BLaER1 (cell line): Measurements from ENCODE around the gene USP35.

Source experiments
- H3K27ac ChIP-seq: shearing (Covaris generic); formaldehyde crosslinking; 2 replicates; pipeline ENCODE4 v1.8.1; 2022
- H3K27me3 ChIP-seq: shearing (Covaris generic); formaldehyde crosslinking; 2 replicates; pipeline ENCODE4 v1.8.1; 2022
- H3K36me3 ChIP-seq: shearing (Covaris generic); formaldehyde crosslinking; 2 replicates; pipeline ENCODE4 v1.8.1; 2022
- H3K4me1 ChIP-seq: shearing (Covaris generic); formaldehyde crosslinking; 2 replicates; pipeline ENCODE4 v1.8.1; 2022
- H3K4me2 ChIP-seq: shearing (Covaris generic); formaldehyde crosslinking; 2 replicates; pipeline ENCODE4 v1.8.1; 2022
- H3K4me3 ChIP-seq: shearing (Covaris generic); formaldehyde crosslinking; 2 replicates; pipeline ENCODE4 v1.8.1; 2022
- H3K9ac ChIP-seq: shearing (Covaris generic); formaldehyde crosslinking; 2 replicates; pipeline ENCODE4 v1.8.1; 2022
- H3K9me3 ChIP-seq: shearing (Covaris generic); formaldehyde crosslinking; 2 replicates; pipeline ENCODE4 v1.8.1; 2022
- H4K20me1 ChIP-seq: shearing (Covaris generic); formaldehyde crosslinking; 2 replicates; pipeline ENCODE4 v1.8.1; 2022
- Cebpa-rat ChIP-seq: shearing (Covaris generic); IDR thresholded peaks from 2 replicates; pipeline ENCODE4 v1.8.1; 2022

Gene USP35

GRCh38 chr11:78213526-78214330 lies 25.0 kb downstream of the USP35 start:
- peaks cover 24% of the 10 kb centered on the region for H4K20me1 ChIP-seq
- TF ChIP-seq Cebpa-rat, result no peak
- peaks cover 51% of the 10 kb centered on the region for H3K4me1 ChIP-seq

GRCh38 chr11:78214331-78215194 lies 25.8 kb downstream of the USP35 start:
- Histone ChIP-seq H3K4me3 (no peak overlapping the region), H3K4me1 (peaks cover 51% of the 10 kb centered on the region), H3K27ac (no peak overlapping the region), H3K9ac (no peak overlapping the region), H3K4me2 (peak overlapping the region; percentile 47), H3K36me3 (peaks cover 85% of the 10 kb centered on the region), H3K9me3 (no peaks in the 10 kb centered on the region), H3K27me3 (no peaks in the 10 kb centered on the region), H4K20me1 (peaks cover 24% of the 10 kb centered on the region)
- TF ChIP-seq Cebpa-rat, result no peak

More at GRCh38 chr11:78213526-78214330, 25.0 kb downstream of the USP35 start:
- H3K27ac ChIP-seq, result no peak overlapping the region
- H3K4me2 ChIP-seq, result peak overlapping the region; percentile 30
- peaks cover 77% of the 10 kb centered on the region for H3K36me3 ChIP-seq
- H3K9ac ChIP-seq, result no peak overlapping the region
- no peaks in the 10 kb centered on the region for H3K9me3 ChIP-seq
- H3K4me3 ChIP-seq, result no peak overlapping the region
- no peaks in the 10 kb centered on the region for H3K27me3 ChIP-seq

- no peak overlapping the region for H3K9ac ChIP-seq
- H3K9me3 ChIP-seq, result no peaks in the 10 kb centered on the region
- no peak for TF ChIP-seq Cebpa-rat
- H3K36me3 ChIP-seq, result peaks cover 89% of the 10 kb centered on the region
- H3K4me3 ChIP-seq, result no peak overlapping the region
- no peak overlapping the region for H3K27ac ChIP-seq
- H4K20me1 ChIP-seq, result peaks cover 27% of the 10 kb centered on the region
- H3K4me1 ChIP-seq, result peaks cover 40% of the 10 kb centered on the region
- no peaks in the 10 kb centered on the region for H3K27me3 ChIP-seq
- peak overlapping the region; percentile 40 for H3K4me2 ChIP-seq
Observed at GRCh38 chr11:78216021-78216420, 27.3 kb downstream of the USP35 start.

GRCh38 chr11:78216571-78217287 lies 28.0 kb downstream of the USP35 start:
- Histone ChIP-seq H3K4me2 (peak overlapping the region; percentile 40; the same call in 1 of the 2 replicates), H3K4me3 (no peak overlapping the region), H3K36me3 (peaks cover 96% of the 10 kb centered on the region), H4K20me1 (peaks cover 34% of the 10 kb centered on the region), H3K9me3 (no peaks in the 10 kb centered on the region), H3K27ac (no peak overlapping the region), H3K4me1 (peaks cover 40% of the 10 kb centered on the region), H3K27me3 (no peaks in the 10 kb centered on the region), H3K9ac (no peak overlapping the region)
- no peak for TF ChIP-seq Cebpa-rat

- H3K9me3 ChIP-seq, result no peaks in the 10 kb centered on the region
- no peak for TF ChIP-seq Cebpa-rat
- H4K20me1 ChIP-seq, result peaks cover 38% of the 10 kb centered on the region
- H3K4me1 ChIP-seq, result peaks cover 40% of the 10 kb centered on the region
- H3K9ac ChIP-seq, result no peak overlapping the region
- H3K4me3 ChIP-seq, result no peak overlapping the region
- no peak overlapping the region for H3K4me2 ChIP-seq
- no peaks in the 10 kb centered on the region for H3K27me3 ChIP-seq
- peaks cover 96% of the 10 kb centered on the region for H3K36me3 ChIP-seq
- H3K27ac ChIP-seq, result no peak overlapping the region
Observed at GRCh38 chr11:78217650-78218541, 29.2 kb downstream of the USP35 start.

- Histone ChIP-seq H3K4me3 (no peak overlapping the region), H3K27ac (no peak overlapping the region), H3K9ac (no peak overlapping the region), H3K4me1 (peaks cover 42% of the 10 kb centered on the region), H3K36me3 (peaks cover 96% of the 10 kb centered on the region), H4K20me1 (peaks cover 38% of the 10 kb centered on the region), H3K27me3 (no peaks in the 10 kb centered on the region), H3K9me3 (no peaks in the 10 kb centered on the region), H3K4me2 (no peak overlapping the region)
- TF ChIP-seq Cebpa-rat, result no peak
Observed at GRCh38 chr11:78218707-78219492, 30.2 kb downstream of the USP35 start.

GRCh38 chr11:78219493-78220217 lies 30.9 kb downstream of the USP35 start:
- H3K9ac ChIP-seq, result no peak overlapping the region
- peaks cover 99% of the 10 kb centered on the region for H3K36me3 ChIP-seq
- H3K4me1 ChIP-seq, result peaks cover 43% of the 10 kb centered on the region
- no peak for TF ChIP-seq Cebpa-rat
- no peaks in the 10 kb centered on the region for H3K9me3 ChIP-seq
- peaks cover 38% of the 10 kb centered on the region for H4K20me1 ChIP-seq
- H3K27ac ChIP-seq, result no peak overlapping the region
- H3K4me2 ChIP-seq, result no peak overlapping the region
- no peaks in the 10 kb centered on the region for H3K27me3 ChIP-seq
- H3K4me3 ChIP-seq, result no peak overlapping the region
